ENCODE results near the gene EFNB2.

Gene EFNB2

DNA sequence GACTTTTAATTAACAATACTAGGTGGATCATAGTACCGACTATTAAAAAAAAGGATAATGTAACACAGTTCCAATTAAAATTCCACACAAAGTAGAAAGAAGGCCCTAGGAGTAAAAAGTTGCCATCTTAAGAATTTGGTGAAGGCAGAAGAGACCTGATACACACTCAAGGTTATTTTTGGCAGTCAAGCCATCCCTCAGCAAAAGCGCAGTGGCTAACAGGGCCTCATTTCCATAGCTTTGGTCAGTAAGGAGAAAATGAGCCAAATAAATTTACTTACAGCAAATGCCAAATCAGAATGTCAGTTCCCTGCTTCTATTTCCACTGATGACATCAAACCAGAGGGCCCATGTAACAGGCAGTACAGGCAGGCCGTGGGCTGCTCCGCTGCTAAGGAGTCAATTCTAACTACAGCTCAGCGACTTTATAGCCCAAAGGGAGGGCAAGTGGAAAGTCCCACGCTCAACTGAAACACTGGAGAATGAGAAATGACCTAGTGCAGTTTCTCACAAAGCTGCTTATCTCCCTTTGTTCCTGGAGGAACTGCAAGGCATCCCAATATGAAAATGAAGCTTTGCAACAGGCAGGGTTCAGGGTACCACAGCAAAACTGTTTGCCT is 26.2 kb upstream of the EFNB2 start:
- H3K9me2 ChIP-seq (replicated peaks; ENCODE audit: insufficient read depth, low read length): no peaks in the 10 kb centered on the region
- no peak overlapping the region for H3K9ac ChIP-seq (ENCODE audit: low read length)
- H3K36me3 ChIP-seq (replicated peaks; ENCODE audit: insufficient read depth, low read length): peaks cover 16% of the 10 kb centered on the region; the same call in 1 of the 2 replicates
- H3K79me2 ChIP-seq (ENCODE audit: low read length): peaks cover 99% of the 10 kb centered on the region
- DNase-seq: no peak
- H3F3A ChIP-seq (ENCODE audit: insufficient read depth, low read length): 0 out of 2 replicates have a peak, but pooled peaks cover under 1% of the 10 kb centered on the region
- H3K4me3 ChIP-seq (ENCODE audit: low read length): no peak overlapping the region
- no peaks in the 10 kb centered on the region for H3K9me3 ChIP-seq (replicated peaks; ENCODE audit: insufficient read depth, low read length)
- no peaks in the 10 kb centered on the region for H3K27me3 ChIP-seq (replicated peaks; ENCODE audit: insufficient read depth, low read length)
- H3K27ac ChIP-seq (ENCODE audit: low read length): no peak overlapping the region
- peaks cover 30% of the 10 kb centered on the region for H3K4me1 ChIP-seq (ENCODE audit: low read length)
- H4K20me1 ChIP-seq (ENCODE audit: insufficient read depth, low read length): peaks cover 85% of the 10 kb centered on the region
- H2AFZ ChIP-seq (ENCODE audit: low read length): no peak overlapping the region
- TF ChIP-seq EZH2phosphoT487 (IDR thresholded peaks at IDR 0.05; ENCODE audit: low read length) (no peak), EZH2 (optimal IDR thresholded peaks at IDR 0.05; ENCODE audit: low read depth, low read length) (no peak)
- TF ChIP-seq, protein P1, sequence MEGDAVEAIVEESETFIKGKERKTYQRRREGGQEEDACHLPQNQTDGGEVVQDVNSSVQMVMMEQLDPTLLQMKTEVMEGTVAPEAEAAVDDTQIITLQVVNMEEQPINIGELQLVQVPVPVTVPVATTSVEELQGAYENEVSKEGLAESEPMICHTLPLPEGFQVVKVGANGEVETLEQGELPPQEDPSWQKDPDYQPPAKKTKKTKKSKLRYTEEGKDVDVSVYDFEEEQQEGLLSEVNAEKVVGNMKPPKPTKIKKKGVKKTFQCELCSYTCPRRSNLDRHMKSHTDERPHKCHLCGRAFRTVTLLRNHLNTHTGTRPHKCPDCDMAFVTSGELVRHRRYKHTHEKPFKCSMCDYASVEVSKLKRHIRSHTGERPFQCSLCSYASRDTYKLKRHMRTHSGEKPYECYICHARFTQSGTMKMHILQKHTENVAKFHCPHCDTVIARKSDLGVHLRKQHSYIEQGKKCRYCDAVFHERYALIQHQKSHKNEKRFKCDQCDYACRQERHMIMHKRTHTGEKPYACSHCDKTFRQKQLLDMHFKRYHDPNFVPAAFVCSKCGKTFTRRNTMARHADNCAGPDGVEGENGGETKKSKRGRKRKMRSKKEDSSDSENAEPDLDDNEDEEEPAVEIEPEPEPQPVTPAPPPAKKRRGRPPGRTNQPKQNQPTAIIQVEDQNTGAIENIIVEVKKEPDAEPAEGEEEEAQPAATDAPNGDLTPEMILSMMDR (IDR thresholded peaks at IDR 0.05; ENCODE audit: low read length): no peak
- H3K4me2 ChIP-seq (ENCODE audit: low read depth, low read length): no peak overlapping the region

DNA sequence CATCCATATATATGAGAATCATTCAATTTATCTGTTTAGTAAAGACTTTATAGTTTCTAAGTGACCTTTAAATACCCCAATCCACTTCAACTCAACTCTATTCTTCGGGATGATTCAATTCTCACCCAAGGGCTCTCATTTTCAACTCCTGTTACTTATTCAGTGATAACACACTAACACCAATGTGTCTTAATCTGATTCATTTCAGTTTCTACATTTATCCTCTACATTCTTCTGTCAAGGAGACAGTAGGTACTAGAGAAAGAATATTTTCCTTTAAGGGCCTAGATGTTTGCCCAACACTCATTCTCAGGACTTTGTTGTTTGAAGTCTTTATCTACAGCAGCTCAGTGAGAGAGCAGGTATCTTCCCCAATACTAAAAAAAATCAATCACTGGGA is 25.4 kb upstream of the EFNB2 start:
- H4K20me1 ChIP-seq (ENCODE audit: insufficient read depth, low read length): peaks cover 80% of the 10 kb centered on the region
- H3K4me1 ChIP-seq (ENCODE audit: low read length): peaks cover 26% of the 10 kb centered on the region
- H2AFZ ChIP-seq (ENCODE audit: low read length): no peak overlapping the region
- no peak for DNase-seq
- no peak for TF ChIP-seq EZH2 (optimal IDR thresholded peaks at IDR 0.05; ENCODE audit: low read depth, low read length)
- no peak for TF ChIP-seq EZH2phosphoT487 (IDR thresholded peaks at IDR 0.05; ENCODE audit: low read length)
- TF ChIP-seq, protein P1 (IDR thresholded peaks at IDR 0.05; ENCODE audit: low read length): no peak
- no peaks in the 10 kb centered on the region for H3K9me2 ChIP-seq (replicated peaks; ENCODE audit: insufficient read depth, low read length)
- no peaks in the 10 kb centered on the region for H3F3A ChIP-seq (ENCODE audit: insufficient read depth, low read length)
- H3K27ac ChIP-seq (ENCODE audit: low read length): no peak overlapping the region
- no peaks in the 10 kb centered on the region for H3K27me3 ChIP-seq (replicated peaks; ENCODE audit: insufficient read depth, low read length)
- no peak overlapping the region for H3K4me3 ChIP-seq (ENCODE audit: low read length)
- peaks cover 24% of the 10 kb centered on the region; the same call in 1 of the 2 replicates for H3K36me3 ChIP-seq (replicated peaks; ENCODE audit: insufficient read depth, low read length)
- no peaks in the 10 kb centered on the region for H3K9me3 ChIP-seq (replicated peaks; ENCODE audit: insufficient read depth, low read length)
- no peak overlapping the region for H3K4me2 ChIP-seq (ENCODE audit: low read depth, low read length)
- H3K9ac ChIP-seq (ENCODE audit: low read length): no peak overlapping the region
- H3K79me2 ChIP-seq (ENCODE audit: low read length): peaks cover 99% of the 10 kb centered on the region

DNA sequence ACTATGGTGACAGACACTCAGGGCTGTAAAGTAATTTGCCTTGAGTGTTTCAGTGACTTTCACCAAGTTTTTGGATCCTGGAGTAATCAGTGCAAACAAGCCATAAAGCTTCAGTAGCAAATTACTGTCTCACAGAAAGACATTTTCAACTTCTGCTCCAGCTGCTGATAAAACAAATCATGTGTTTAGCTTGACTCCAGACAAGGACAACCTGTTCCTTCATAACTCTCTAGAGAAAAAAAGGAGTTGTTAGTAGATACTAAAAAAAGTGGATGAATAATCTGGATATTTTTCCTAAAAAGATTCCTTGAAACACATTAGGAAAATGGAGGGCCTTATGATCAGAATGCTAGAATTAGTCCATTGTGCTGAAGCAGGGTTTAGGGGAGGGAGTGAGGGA is 23.1 kb upstream of the EFNB2 start:
- peaks cover 99% of the 10 kb centered on the region for H3K79me2 ChIP-seq (ENCODE audit: low read length)
- H3F3A ChIP-seq (ENCODE audit: insufficient read depth, low read length): no peaks in the 10 kb centered on the region
- H3K27ac ChIP-seq (ENCODE audit: low read length): no peak overlapping the region
- H3K9me3 ChIP-seq (replicated peaks; ENCODE audit: insufficient read depth, low read length): no peaks in the 10 kb centered on the region
- peaks cover 27% of the 10 kb centered on the region; the same call in 1 of the 2 replicates for H3K36me3 ChIP-seq (replicated peaks; ENCODE audit: insufficient read depth, low read length)
- no peak overlapping the region for H3K4me2 ChIP-seq (ENCODE audit: low read depth, low read length)
- peaks cover 7% of the 10 kb centered on the region; the same call in 1 of the 2 replicates for H3K4me1 ChIP-seq (ENCODE audit: low read length)
- no peak for DNase-seq
- H3K27me3 ChIP-seq (replicated peaks; ENCODE audit: insufficient read depth, low read length): no peaks in the 10 kb centered on the region
- no peak for TF ChIP-seq EZH2 (optimal IDR thresholded peaks at IDR 0.05; ENCODE audit: low read depth, low read length)
- no peak for TF ChIP-seq EZH2phosphoT487 (IDR thresholded peaks at IDR 0.05; ENCODE audit: low read length)
- TF ChIP-seq, protein P1 (IDR thresholded peaks at IDR 0.05; ENCODE audit: low read length): no peak
- no peak overlapping the region for H3K4me3 ChIP-seq (ENCODE audit: low read length)
- no peak overlapping the region for H2AFZ ChIP-seq (ENCODE audit: low read length)
- H4K20me1 ChIP-seq (ENCODE audit: insufficient read depth, low read length): peaks cover 64% of the 10 kb centered on the region
- H3K9ac ChIP-seq (ENCODE audit: low read length): no peak overlapping the region
- no peaks in the 10 kb centered on the region for H3K9me2 ChIP-seq (replicated peaks; ENCODE audit: insufficient read depth, low read length)

Data from MM.1S (cell line).